Measurements from ENCODE around the gene VSIG4. TPM values are rescaled to one million over a fixed set of nuclear protein-coding genes. Genes with fewer than 3 reads are reported as not detected.

The VSIG4 gene
- total and polyA plus RNA-seq, 2 of the 13 experiments (the other 11 are each of a cell fraction or from before 2014, with no cell fraction given) = not detected

DNA sequence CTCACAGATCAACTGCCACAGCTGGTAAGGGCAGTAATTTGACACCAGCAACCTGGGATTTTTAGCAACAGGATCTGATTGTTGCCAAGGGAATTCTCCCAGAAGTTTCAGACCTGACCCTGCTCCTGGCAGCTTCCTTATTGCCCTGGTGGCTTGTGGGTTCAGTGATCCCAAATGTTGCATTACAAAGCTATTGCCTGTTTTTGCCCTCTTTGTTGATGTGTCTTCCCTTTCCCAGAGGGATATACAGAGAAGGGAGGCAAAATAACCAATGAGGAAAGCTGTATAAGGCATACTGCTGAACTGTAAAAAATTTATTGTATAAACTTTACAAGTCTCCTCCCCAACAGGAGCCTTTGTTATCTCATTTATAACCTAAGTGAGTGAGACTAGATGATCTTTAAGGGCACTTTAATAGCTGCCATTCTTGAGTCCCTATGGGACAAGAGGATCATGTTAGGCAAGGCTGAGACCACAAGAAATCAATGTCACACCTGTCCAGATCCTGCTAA, 22.2 kb downstream of the VSIG4 start (continued):
- TF ChIP-seq, protein P1, sequence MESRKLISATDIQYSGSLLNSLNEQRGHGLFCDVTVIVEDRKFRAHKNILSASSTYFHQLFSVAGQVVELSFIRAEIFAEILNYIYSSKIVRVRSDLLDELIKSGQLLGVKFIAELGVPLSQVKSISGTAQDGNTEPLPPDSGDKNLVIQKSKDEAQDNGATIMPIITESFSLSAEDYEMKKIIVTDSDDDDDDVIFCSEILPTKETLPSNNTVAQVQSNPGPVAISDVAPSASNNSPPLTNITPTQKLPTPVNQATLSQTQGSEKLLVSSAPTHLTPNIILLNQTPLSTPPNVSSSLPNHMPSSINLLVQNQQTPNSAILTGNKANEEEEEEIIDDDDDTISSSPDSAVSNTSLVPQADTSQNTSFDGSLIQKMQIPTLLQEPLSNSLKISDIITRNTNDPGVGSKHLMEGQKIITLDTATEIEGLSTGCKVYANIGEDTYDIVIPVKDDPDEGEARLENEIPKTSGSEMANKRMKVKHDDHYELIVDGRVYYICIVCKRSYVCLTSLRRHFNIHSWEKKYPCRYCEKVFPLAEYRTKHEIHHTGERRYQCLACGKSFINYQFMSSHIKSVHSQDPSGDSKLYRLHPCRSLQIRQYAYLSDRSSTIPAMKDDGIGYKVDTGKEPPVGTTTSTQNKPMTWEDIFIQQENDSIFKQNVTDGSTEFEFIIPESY (CRISPR knock-in tag; IDR thresholded peaks at IDR 0.05) = no peak
- TF ChIP-seq, protein P2, sequence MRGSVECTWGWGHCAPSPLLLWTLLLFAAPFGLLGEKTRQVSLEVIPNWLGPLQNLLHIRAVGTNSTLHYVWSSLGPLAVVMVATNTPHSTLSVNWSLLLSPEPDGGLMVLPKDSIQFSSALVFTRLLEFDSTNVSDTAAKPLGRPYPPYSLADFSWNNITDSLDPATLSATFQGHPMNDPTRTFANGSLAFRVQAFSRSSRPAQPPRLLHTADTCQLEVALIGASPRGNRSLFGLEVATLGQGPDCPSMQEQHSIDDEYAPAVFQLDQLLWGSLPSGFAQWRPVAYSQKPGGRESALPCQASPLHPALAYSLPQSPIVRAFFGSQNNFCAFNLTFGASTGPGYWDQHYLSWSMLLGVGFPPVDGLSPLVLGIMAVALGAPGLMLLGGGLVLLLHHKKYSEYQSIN (CRISPR knock-in tag; IDR thresholded peaks at IDR 0.05; ENCODE audit: borderline replicate concordance) = no peak
- TF ChIP-seq SPEN (CRISPR knock-in tag; IDR thresholded peaks at IDR 0.05; ENCODE audit: low read depth) (no peak), HOXA3 (CRISPR knock-in tag; IDR thresholded peaks at IDR 0.05) (no peak)

DNA sequence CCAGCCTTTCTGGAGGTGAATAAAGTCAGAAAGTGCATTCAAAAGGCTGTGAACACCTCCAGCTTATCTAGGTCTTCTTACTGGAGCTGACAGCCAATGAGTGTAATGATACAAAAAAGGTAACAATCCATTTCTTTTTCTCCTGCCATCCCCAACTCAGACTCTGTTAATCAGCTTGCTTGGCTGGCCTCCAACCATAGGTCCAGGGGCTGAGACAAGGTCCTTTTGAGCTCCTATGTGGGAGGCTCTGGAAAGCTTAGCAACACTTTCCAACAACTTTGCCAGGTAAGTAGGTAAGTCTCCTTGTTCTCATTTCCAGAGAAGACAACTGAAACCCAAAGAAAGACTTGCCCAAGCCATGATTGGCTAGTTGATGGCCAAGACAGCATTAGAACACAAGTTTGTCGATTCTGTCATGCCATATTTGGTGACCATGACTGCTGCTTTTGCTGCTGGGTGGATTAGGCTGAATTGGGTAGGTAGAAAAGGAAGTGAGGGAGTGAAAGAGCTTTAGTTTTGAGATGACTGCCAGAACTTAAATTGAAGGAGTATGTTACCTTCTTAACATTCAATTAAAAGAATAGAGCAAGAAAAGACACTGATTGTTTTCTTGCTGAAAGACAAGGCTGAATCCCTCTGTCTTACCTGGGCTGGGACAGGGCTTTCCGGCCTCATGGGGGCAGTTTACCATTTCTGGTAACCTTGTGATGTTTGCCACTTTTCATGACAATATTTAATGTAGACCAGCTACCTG, 22.8 kb downstream of the VSIG4 start:
- intact Hi-C loops (cut with micrococcal nuclease; ENCODE audit: unreplicated experiment) = no loop called here
- no TSS peak for BruUV-seq (replicated peaks)
- Histone ChIP-seq H3K27ac (ENCODE audit: extremely low read length, insufficient read depth, low read length) (no peak overlapping the region), H4K20me1 (ENCODE audit: insufficient read depth, low read length) (no peaks in the 10 kb centered on the region), H3K4me3 (replicated peaks in 1 of 3; ENCODE audit: insufficient read depth in 1 of 3, low read depth in 2 of 3, low read length in 3 of 3) (no peak overlapping the region), H3K9me3 (ENCODE audit: low read length) (no peaks in the 10 kb centered on the region), H2AFZ (ENCODE audit: low read length) (no peak overlapping the region), H3K4me1 (ENCODE audit: insufficient read depth, low read length) (no peaks in the 10 kb centered on the region), H3K9ac (ENCODE audit: insufficient read depth, low read depth, low read length) (no peak overlapping the region), H3K4me2 (ENCODE audit: low read depth, low read length) (no peak overlapping the region), H3K27me3 (ENCODE audit: control insufficient read depth in 1 of 2, insufficient read depth in 2 of 2, low read length in 2 of 2) (no peaks in the 10 kb centered on the region), H3K36me3 (replicated peaks in 1 of 2; ENCODE audit: control insufficient read depth in 1 of 2, insufficient read depth in 2 of 2, low read length in 2 of 2) (no peaks in the 10 kb centered on the region), H3K79me2 (ENCODE audit: insufficient read depth, low read length) (no peaks in the 10 kb centered on the region)
- in situ Hi-C loops (cut with HindIII; ENCODE audit: extremely low pct_ligation_motif_present, low pct_unique_long_range_greater_than_20kb) = no loop called here
- DNase-seq (ENCODE audit: low spot score) (no peak), ATAC-seq (no peak), FAIRE-seq (no peak)
- ChIA-PET POLR2A (no interaction called here), CTCF (ENCODE audit: low intra/inter-chr PET ratio, low total read pairs) (no interaction called here)
- WGBS (ENCODE audit: low lambda C conversion rate) = 0% methylated on average over 2 of the region's 2 CpGs
- TF ChIP-seq, protein P3, sequence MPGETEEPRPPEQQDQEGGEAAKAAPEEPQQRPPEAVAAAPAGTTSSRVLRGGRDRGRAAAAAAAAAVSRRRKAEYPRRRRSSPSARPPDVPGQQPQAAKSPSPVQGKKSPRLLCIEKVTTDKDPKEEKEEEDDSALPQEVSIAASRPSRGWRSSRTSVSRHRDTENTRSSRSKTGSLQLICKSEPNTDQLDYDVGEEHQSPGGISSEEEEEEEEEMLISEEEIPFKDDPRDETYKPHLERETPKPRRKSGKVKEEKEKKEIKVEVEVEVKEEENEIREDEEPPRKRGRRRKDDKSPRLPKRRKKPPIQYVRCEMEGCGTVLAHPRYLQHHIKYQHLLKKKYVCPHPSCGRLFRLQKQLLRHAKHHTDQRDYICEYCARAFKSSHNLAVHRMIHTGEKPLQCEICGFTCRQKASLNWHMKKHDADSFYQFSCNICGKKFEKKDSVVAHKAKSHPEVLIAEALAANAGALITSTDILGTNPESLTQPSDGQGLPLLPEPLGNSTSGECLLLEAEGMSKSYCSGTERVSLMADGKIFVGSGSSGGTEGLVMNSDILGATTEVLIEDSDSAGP (CRISPR knock-in tag; IDR thresholded peaks at IDR 0.05; ENCODE audit: borderline replicate concordance) = no peak
- TF ChIP-seq FOXK2 (IDR thresholded peaks at IDR 0.05) (no peak), ZNF747 (CRISPR knock-in tag; IDR thresholded peaks at IDR 0.05; ENCODE audit: borderline replicate concordance) (no peak), ZNF607 (CRISPR knock-in tag; IDR thresholded peaks at IDR 0.05; ENCODE audit: borderline replicate concordance) (no peak), ZNF780A (CRISPR knock-in tag; IDR thresholded peaks at IDR 0.05) (no peak), ZNF430 (CRISPR knock-in tag; IDR thresholded peaks at IDR 0.05) (no peak)
- TF ChIP-seq, protein P4, sequence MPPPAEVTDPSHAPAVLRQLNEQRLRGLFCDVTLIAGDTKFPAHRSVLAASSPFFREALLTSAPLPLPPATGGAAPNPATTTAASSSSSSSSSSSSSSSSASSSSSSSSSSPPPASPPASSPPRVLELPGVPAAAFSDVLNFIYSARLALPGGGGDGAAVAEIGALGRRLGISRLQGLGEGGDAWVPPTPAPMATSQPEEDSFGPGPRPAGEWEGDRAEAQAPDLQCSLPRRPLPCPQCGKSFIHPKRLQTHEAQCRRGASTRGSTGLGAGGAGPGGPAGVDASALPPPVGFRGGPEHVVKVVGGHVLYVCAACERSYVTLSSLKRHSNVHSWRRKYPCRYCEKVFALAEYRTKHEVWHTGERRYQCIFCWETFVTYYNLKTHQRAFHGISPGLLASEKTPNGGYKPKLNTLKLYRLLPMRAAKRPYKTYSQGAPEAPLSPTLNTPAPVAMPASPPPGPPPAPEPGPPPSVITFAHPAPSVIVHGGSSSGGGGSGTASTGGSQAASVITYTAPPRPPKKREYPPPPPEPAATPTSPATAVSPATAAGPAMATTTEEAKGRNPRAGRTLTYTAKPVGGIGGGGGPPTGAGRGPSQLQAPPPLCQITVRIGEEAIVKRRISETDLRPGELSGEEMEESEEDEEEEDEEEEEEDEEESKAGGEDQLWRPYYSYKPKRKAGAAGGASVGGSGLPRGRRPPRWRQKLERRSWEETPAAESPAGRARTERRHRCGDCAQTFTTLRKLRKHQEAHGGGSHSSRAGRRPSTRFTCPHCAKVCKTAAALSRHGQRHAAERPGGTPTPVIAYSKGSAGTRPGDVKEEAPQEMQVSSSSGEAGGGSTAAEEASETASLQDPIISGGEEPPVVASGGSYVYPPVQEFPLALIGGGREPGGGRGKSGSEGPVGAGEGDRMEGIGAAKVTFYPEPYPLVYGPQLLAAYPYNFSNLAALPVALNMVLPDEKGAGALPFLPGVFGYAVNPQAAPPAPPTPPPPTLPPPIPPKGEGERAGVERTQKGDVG (CRISPR knock-in tag; IDR thresholded peaks at IDR 0.05; ENCODE audit: borderline replicate concordance) = no peak
- TF ChIP-seq, protein P5, sequence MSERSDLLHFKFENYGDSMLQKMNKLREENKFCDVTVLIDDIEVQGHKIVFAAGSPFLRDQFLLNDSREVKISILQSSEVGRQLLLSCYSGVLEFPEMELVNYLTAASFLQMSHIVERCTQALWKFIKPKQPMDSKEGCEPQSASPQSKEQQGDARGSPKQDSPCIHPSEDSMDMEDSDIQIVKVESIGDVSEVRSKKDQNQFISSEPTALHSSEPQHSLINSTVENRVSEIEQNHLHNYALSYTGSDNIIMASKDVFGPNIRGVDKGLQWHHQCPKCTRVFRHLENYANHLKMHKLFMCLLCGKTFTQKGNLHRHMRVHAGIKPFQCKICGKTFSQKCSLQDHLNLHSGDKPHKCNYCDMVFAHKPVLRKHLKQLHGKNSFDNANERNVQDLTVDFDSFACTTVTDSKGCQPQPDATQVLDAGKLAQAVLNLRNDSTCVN (CRISPR knock-in tag; IDR thresholded peaks at IDR 0.05; ENCODE audit: borderline replicate concordance) = no peak

Data from HepG2 (cell line).